Myocyte (in vitro differentiated cells): Measurements from ENCODE around the gene IFIT2. TPM values are rescaled to one million over a fixed set of nuclear protein-coding genes. Genes with fewer than 3 reads are reported as not detected.
"Not testable (repeated sequence)": the region's sequence is repeated elsewhere in the genome, so short reads cannot be mapped to it uniquely, and the experiment has no call there.

Source experiments
- DNase-seq: peaks from one replicate; pipeline ENCODE4 v3.0.0-alpha.2; 2012; ENCODE audit warnings: low read depth
- polyA plus RNA-seq: library from polyadenylated mRNA; unstranded; fragments of >200 nt; gene quantifications from one replicate; pipeline ENCODE4 v1.2.1, GENCODE V29; 2012; ENCODE audit warnings: missing spikeins
- total RNA-seq: library from RNA; depleted of rRNA; stranded (reverse); fragments of >200 nt; gene quantifications from 2 replicates; pipeline ENCODE4 v1.2.3, GENCODE V29; 2014

Gene IFIT2
- total RNA-seq: 4.5 and 7.1 TPM in 2 replicates
- polyA plus RNA-seq: 3.0 TPM

- DNase-seq: peak; percentile 92
These were observed at the start of gene IFIT2 for GRCh38 chr10:89301721-89302445. TSS of gene IFIT2 (plus strand) at chr10:89302046. CDS start at chr10:89302124, 78 bp downstream.

GRCh38 chr10:89252225-89252585 lies 49.6 kb upstream of the IFIT2 start:
- DNase-seq: no peak

- DNase-seq: not testable (repeated sequence)
These were observed 46.7 kb upstream of the IFIT2 start for GRCh38 chr10:89255091-89255579.

- DNase-seq: no peak
These were observed 46.1 kb upstream of the IFIT2 start for GRCh38 chr10:89255793-89256192.

- DNase-seq: no peak
These were observed 45.5 kb upstream of the IFIT2 start for GRCh38 chr10:89256340-89256739.

GRCh38 chr10:89256962-89257361 lies 44.9 kb upstream of the IFIT2 start:
- DNase-seq: no peak

GRCh38 chr10:89257581-89257980 lies 44.3 kb upstream of the IFIT2 start:
- DNase-seq: no peak

- DNase-seq: no peak
These were observed 43.0 kb upstream of the IFIT2 start for GRCh38 chr10:89258881-89259280.

GRCh38 chr10:89262086-89263051 lies 39.5 kb upstream of the IFIT2 start:
- no peak for DNase-seq

GRCh38 chr10:89263091-89263490 lies 38.8 kb upstream of the IFIT2 start:
- DNase-seq: no peak

- DNase-seq: no peak
These were observed 38.3 kb upstream of the IFIT2 start for GRCh38 chr10:89263531-89263930.

GRCh38 chr10:89266721-89267453 lies 35.0 kb upstream of the IFIT2 start:
- DNase-seq: no peak

GRCh38 chr10:89269433-89270152 lies 32.3 kb upstream of the IFIT2 start:
- no peak for DNase-seq

GRCh38 chr10:89270153-89270483 lies 31.7 kb upstream of the IFIT2 start:
- DNase-seq: no peak

GRCh38 chr10:89271532-89271931 lies 30.3 kb upstream of the IFIT2 start:
- no peak for DNase-seq

GRCh38 chr10:89273680-89274079 lies 28.2 kb upstream of the IFIT2 start:
- DNase-seq: no peak

GRCh38 chr10:89274928-89275327 lies 26.9 kb upstream of the IFIT2 start:
- no peak for DNase-seq

- DNase-seq: no peak
These were observed 26.5 kb upstream of the IFIT2 start for GRCh38 chr10:89275383-89275782.

GRCh38 chr10:89278034-89278535 lies 23.8 kb upstream of the IFIT2 start:
- peak; percentile 94 for DNase-seq

GRCh38 chr10:89278900-89279392 lies 22.9 kb upstream of the IFIT2 start:
- no peak for DNase-seq
